Left lung (tissue), 10 donors: ENCODE results near the gene FGFR3. TPM values are rescaled to one million over a fixed set of nuclear protein-coding genes. Genes with fewer than 3 reads are reported as not detected.

ENCODE experiments used
- ATAC-seq: fragments of 200-7000 bp; cut with Tn5 transposase; one replicate; pipeline ENCODE4 v1.9.1; 2020; ENCODE audit warnings: moderate library complexity
- DNase-seq, 4 donors: peaks; one replicate each; pipeline ENCODE4 v3.0.0-alpha.2; 2013 to 2020
- H3K27ac ChIP-seq, 2 donors: fragments of 200-600 bp; sonication (generic) in 1 of 2; one replicate each; pipeline versions ENCODE4 v1.5.0 to v1.8.0; 2020 to 2021
- H3K27me3 ChIP-seq, 2 donors: fragments of 200-600 bp; sonication (generic) in 1 of 2; one replicate each; pipeline versions ENCODE4 v1.5.0 to v1.8.0; 2020 to 2021
- H3K36me3 ChIP-seq, 2 donors: fragments of 200-600 bp; sonication (generic) in 1 of 2; one replicate each; pipeline versions ENCODE4 v1.5.0 to v1.8.0; 2020 to 2021
- H3K4me1 ChIP-seq, 2 donors: fragments of 200-600 bp; one replicate each; pipeline ENCODE4 v1.8.0; 2021
- H3K4me3 ChIP-seq, 2 donors: fragments of 200-600 bp; sonication (generic) in 1 of 2; one replicate each; pipeline versions ENCODE4 v1.5.0 to v1.8.0; 2020 to 2021; ENCODE audit warnings: mild to moderate bottlenecking in 1 of 2
- H3K9me3 ChIP-seq, 2 donors: fragments of 200-600 bp; sonication (generic) in 1 of 2; one replicate each; pipeline versions ENCODE4 v1.5.0 to v1.8.0; 2020 to 2021
- CTCF ChIP-seq, 2 donors: fragments of 200-600 bp; sonication (generic) in 1 of 2; IDR thresholded peaks; one replicate each; pipeline versions ENCODE4 v1.5.0 to v1.8.0; 2021; ENCODE audit warnings: antibody characterized with exemption in 2 of 2
- intact Hi-C, 2 donors: fragments of 100-400 bp; cut with DNase I; formaldehyde crosslinking; loops; one replicate each; pipeline versions ENCODE4 v1.11.2 to v1.14.2; 2022
- polyA plus RNA-seq, 6 donors: library from polyadenylated mRNA; unstranded; fragments of 120-200 nt; gene quantifications; one replicate each; pipeline ENCODE4 v1.2.1, GENCODE V29; 2013; ENCODE audit not compliant: insufficient read length in 6 of 6
- total RNA-seq, 2 donors: library from RNA; stranded (reverse); fragmentation: NEBNext Ultra II Directional; extraction: Animal tissue kit (Norgen Biotek cat#: 25700); gene quantifications; one replicate each; pipeline ENCODE4 v1.2.1, GENCODE V29; 2021
- donor health status: DM: no; HTN: yes; CAD: no.
- donor health status: DM: no; HTN: no; CAD: no.

FGFR3 gene
- total and polyA plus RNA-seq, 8 donors, result 10.8 to 134 (median 90.4) TPM

- no peaks in the 10 kb centered on the region for H3K36me3 ChIP-seq
- H3K9me3 ChIP-seq, result no peaks in the 10 kb centered on the region
- ATAC-seq (no peak), DNase-seq (no peak)
- intact Hi-C loops, result no loop called here
- no peak overlapping the region for H3K27ac ChIP-seq
- no peak overlapping the region for H3K4me3 ChIP-seq
- peaks cover 6 to 25% of the 10 kb centered on the region in 2 donors for H3K4me1 ChIP-seq
- no peak for TF ChIP-seq CTCF (IDR thresholded peaks at IDR 0.05)
- H3K27me3 ChIP-seq, result peaks cover 7 to 73% of the 10 kb centered on the region in 2 donors
Observed at GRCh38 chr4:1769692-1770091, 23.4 kb upstream of the FGFR3 start.

GRCh38 chr4:1770245-1770644 is 22.8 kb upstream of the FGFR3 start:
- DNase-seq (no peak), ATAC-seq (no peak)
- intact Hi-C loops, result no loop called here
- no peak overlapping the region for H3K4me3 ChIP-seq
- H3K27me3 ChIP-seq, result peaks cover 7 to 68% of the 10 kb centered on the region in 2 donors
- peaks cover 6 to 25% of the 10 kb centered on the region in 2 donors for H3K4me1 ChIP-seq
- no peaks in the 10 kb centered on the region for H3K9me3 ChIP-seq
- TF ChIP-seq CTCF (IDR thresholded peaks at IDR 0.05), result no peak
- H3K27ac ChIP-seq, result no peak overlapping the region
- no peaks in the 10 kb centered on the region for H3K36me3 ChIP-seq

DNA sequence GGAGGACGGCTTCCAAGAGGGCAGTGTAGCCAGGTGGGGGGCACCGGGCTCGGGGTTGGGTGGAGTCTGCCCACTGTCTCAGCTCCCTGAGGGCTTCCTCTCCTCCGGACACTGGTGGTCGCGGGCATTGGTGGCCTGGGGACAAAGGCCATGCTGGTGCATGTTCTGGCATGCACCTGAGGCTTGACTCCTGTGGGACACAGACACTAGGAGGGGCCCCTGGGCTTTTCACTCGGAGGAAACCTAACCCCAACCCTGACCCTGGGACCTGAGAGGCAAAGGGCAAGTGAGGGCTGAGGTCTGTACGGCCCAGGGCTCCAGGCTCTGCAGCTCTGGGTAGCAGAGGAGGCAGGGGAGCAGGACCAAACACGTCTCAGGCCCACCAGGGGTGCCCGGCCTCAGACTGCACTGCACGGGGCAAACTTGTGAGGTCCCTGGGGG is 22.3 kb upstream of the FGFR3 start:
- DNase-seq, result no peak
- Histone ChIP-seq H3K4me1 (peaks cover 6 to 25% of the 10 kb centered on the region in 2 donors), H3K27ac (no peak overlapping the region), H3K9me3 (no peaks in the 10 kb centered on the region), H3K4me3 (no peak overlapping the region), H3K27me3 (peaks cover 7 to 62% of the 10 kb centered on the region in 2 donors), H3K36me3 (no peaks in the 10 kb centered on the region)
- intact Hi-C loops, result no loop called here
- ATAC-seq, result no peak
- no peak for TF ChIP-seq CTCF (IDR thresholded peaks at IDR 0.05)

DNA sequence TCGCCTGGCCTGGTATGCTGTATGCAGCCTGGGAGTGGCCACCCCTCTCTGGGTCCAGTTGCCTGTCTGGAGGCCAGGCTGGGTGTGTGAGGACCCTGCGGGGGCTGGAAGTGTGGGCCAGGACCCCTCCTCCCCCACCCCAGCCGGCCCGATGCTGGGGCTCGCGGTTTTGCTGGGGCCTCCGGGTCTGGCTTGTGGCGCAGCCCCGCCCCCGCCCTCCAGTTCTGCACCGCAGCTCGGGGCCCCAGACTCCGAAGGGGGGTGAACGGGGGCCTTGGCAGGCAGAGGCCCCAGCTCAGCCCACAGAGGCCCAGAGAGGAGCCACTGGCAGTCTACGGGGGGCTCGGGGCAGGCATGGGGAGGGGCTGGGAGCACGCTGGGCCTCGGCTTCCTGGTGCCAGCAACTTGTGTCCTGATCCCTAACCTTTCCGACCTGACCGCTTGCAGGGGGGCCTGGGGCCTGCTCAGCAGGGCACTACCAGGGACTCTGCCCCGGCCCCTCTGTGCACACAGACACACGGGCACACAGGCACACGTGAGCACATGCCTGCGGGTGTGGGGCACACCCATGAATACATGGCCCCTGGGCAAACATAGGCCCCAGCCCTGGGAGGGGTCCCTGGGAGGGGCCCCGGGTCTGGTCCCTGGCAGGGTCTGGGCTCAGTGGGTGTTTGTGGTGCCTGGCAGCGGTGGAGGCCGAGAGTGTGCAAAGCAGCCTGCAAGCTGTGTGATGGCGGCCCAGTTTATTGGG is 21.4 kb upstream of the FGFR3 start:
- H3K9me3 ChIP-seq, result no peaks in the 10 kb centered on the region
- H3K4me3 ChIP-seq, result no peak overlapping the region
- peaks cover 2 to 18% of the 10 kb centered on the region in 2 donors for H3K4me1 ChIP-seq
- ATAC-seq, result no peak
- TF ChIP-seq CTCF (IDR thresholded peaks at IDR 0.05), result no peak
- no peak overlapping the region for H3K27ac ChIP-seq
- H3K36me3 ChIP-seq, result no peaks in the 10 kb centered on the region
- H3K27me3 ChIP-seq, result peaks cover 7 to 53% of the 10 kb centered on the region in 2 donors
- DNase-seq, result no peak
- intact Hi-C loops, result no loop called here

DNA sequence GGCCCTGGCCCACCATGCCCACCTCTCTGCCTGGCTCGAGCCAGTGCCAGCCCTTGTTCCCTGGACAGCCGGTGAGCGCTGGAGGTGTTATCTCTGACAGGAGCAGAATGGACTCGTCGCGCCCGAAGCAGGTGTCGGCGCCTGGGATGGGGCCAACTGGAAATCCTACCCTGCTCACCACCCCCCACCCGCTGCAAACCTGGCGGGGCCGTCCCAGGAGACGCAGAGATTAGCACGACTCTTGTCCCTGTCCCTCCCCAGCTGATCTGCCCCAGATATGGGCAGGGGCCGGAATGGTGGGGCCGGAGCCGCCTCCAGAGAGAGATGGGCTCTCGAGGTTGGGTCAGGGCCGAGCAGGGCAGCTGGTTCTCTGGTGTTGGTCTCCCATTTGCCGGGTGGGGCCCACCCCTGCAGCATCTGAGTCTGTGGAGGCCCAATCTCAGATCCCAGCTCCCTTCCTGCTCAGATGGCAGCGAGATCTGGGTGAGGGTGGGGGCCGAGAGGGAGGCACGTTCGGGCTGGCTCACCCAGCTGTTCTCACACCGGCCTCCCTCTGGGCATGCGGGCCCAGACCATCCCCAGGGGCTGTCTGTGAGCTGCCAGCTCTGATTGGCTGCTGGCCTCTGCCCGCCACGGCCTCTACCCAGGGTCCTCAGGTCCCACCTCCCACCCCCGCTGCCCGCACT is 20.1 kb upstream of the FGFR3 start:
- intact Hi-C loops, result no loop called here
- H3K9me3 ChIP-seq, result no peaks in the 10 kb centered on the region
- peaks cover 0 to 14% of the 10 kb centered on the region in 2 donors for H3K4me1 ChIP-seq
- TF ChIP-seq CTCF (IDR thresholded peaks at IDR 0.05), result no peak
- no peak overlapping the region for H3K27ac ChIP-seq
- no peak overlapping the region for H3K4me3 ChIP-seq
- no peaks in the 10 kb centered on the region for H3K36me3 ChIP-seq
- DNase-seq (no peak), ATAC-seq (no peak)
- H3K27me3 ChIP-seq, result peaks cover 7 to 42% of the 10 kb centered on the region in 2 donors
